CD4-positive, CD25-positive, alpha-beta regulatory T cell (primary cell): ENCODE measurements around the gene RARS1. TPM values are rescaled to one million over a fixed set of nuclear protein-coding genes. Genes with fewer than 3 reads are reported as not detected.

Source experiments
- ATAC-seq, 2 donors: fragments of 150-1000 bp; cut with Tn5 transposase; one replicate each; pipeline ENCODE4 v1.10.0; 2021; ENCODE audit warnings: low read depth in 2 of 2, moderate number of reproducible peaks in 2 of 2, moderate library complexity in 1 of 2
- DNase-seq, 3 donors: peaks; one replicate each; pipeline versions ENCODE4 v3.0.0 to v3.0.0-alpha.2; 2012 to 2022; ENCODE audit warnings: mixed read lengths in 1 of 3
- H3K27ac ChIP-seq: one replicate; pipeline ENCODE4 v1.7.0; 2013; ENCODE audit warnings: mild to moderate bottlenecking, low read length; ENCODE audit not compliant: insufficient read depth, poor library complexity, severe bottlenecking
- H3K27me3 ChIP-seq: one replicate; pipeline ENCODE4 v1.7.0; 2013; ENCODE audit warnings: low read length; ENCODE audit not compliant: control insufficient read depth, insufficient read depth
- H3K36me3 ChIP-seq: one replicate; pipeline ENCODE4 v1.7.0; 2013; ENCODE audit warnings: mild to moderate bottlenecking, low read length, moderate library complexity; ENCODE audit not compliant: control insufficient read depth, insufficient read depth
- H3K4me1 ChIP-seq: 2 replicates; pipeline ENCODE4 v1.7.0; 2013; ENCODE audit warnings: mild to moderate bottlenecking, low read length; ENCODE audit not compliant: insufficient read depth, control insufficient read depth, poor library complexity, severe bottlenecking
- H3K4me3 ChIP-seq: one replicate; pipeline ENCODE4 v1.7.0; 2013; ENCODE audit warnings: low read depth, mild to moderate bottlenecking, low read length, moderate library complexity
- H3K9me3 ChIP-seq, 2 experiments: 1 replicate in 1 of 2; 2 replicates in 1 of 2; pipeline ENCODE4 v1.7.0; 2013; ENCODE audit warnings: low read length in 2 of 2, mild to moderate bottlenecking in 1 of 2, moderate library complexity in 1 of 2; ENCODE audit not compliant: control insufficient read depth in 2 of 2
- H3K27ac Mint-ChIP-seq, 3 donors: one replicate each; pipeline ENCODE4 v1.8.0; 2020 to 2022; ENCODE audit warnings: mild to moderate bottlenecking in 3 of 3, mixed read lengths in 3 of 3, moderate library complexity in 2 of 3
- H3K27me3 Mint-ChIP-seq: one replicate; pipeline ENCODE4 v1.8.0; 2022; ENCODE audit warnings: mild to moderate bottlenecking, mixed read lengths
- H3K36me3 Mint-ChIP-seq: one replicate; pipeline ENCODE4 v1.8.0; 2020; ENCODE audit warnings: mixed read lengths
- H3K4me1 Mint-ChIP-seq, 4 donors: one replicate each; pipeline ENCODE4 v1.8.0; 2020 to 2022; ENCODE audit warnings: mixed read lengths in 4 of 4, mild to moderate bottlenecking in 1 of 4
- H3K4me3 Mint-ChIP-seq, 4 donors: one replicate each; pipeline ENCODE4 v1.8.0; 2020 to 2022; ENCODE audit warnings: mild to moderate bottlenecking in 4 of 4, mixed read lengths in 4 of 4, moderate library complexity in 3 of 4
- H3K9me3 Mint-ChIP-seq, 7 donors: one replicate each; pipeline ENCODE4 v1.8.0; 2020 to 2022; ENCODE audit warnings: mixed read lengths in 7 of 7, mild to moderate bottlenecking in 3 of 7, moderate library complexity in 2 of 7
- polyA plus RNA-seq, 4 donors: library from polyadenylated mRNA; unstranded; fragments of 300-500 nt; fragmentation: Illumina TruSeq; gene quantifications; one replicate each; pipeline ENCODE4 v1.2.3, GENCODE V29; 2021
- total RNA-seq: library from RNA; stranded (reverse); gene quantifications from one replicate; pipeline ENCODE4 v1.2.3, GENCODE V29; 2022

The RARS1 gene
- total and polyA plus RNA-seq, 5 donors from 2014 or later, result 16.1 to 46.9 (median 17.9) TPM

GRCh38 chr5:168481330-168481788, 4.9 kb upstream of the RARS1 start:
- Histone ChIP-seq H3K27me3 (no peaks in the 10 kb centered on the region), H3K4me3 (no peak overlapping the region), H3K9me3 (no peaks in the 10 kb centered on the region), H3K4me1 (peaks cover 5% of the 10 kb centered on the region), H3K27ac (no peak overlapping the region), H3K36me3 (no peaks in the 10 kb centered on the region)
- H3K27ac Mint-ChIP-seq, result no peak overlapping the region
- H3K9me3 Mint-ChIP-seq, result peaks cover 0 to 2% (median 0%) of the 10 kb centered on the region in 7 donors
- peak overlapping the region in 2 of 4 donors; percentile 56 to 57 for H3K4me3 Mint-ChIP-seq
- ATAC-seq, result no peak
- no peaks in the 10 kb centered on the region for H3K36me3 Mint-ChIP-seq
- H3K27me3 Mint-ChIP-seq, result peaks cover 27% of the 10 kb centered on the region
- no peak for DNase-seq
- H3K4me1 Mint-ChIP-seq, result peaks cover 13 to 33% (median 15%) of the 10 kb centered on the region in 4 donors

GRCh38 chr5:168482361-168482760, 3.9 kb upstream of the RARS1 start:
- Histone ChIP-seq H3K36me3 (no peaks in the 10 kb centered on the region), H3K4me3 (no peak overlapping the region), H3K4me1 (peaks cover 7% of the 10 kb centered on the region), H3K9me3 (no peaks in the 10 kb centered on the region), H3K27me3 (no peaks in the 10 kb centered on the region), H3K27ac (no peak overlapping the region)
- Mint-ChIP-seq H3K36me3 (no peaks in the 10 kb centered on the region), H3K27ac (no peak overlapping the region), H3K9me3 (peaks cover 0 to 2% (median 0%) of the 10 kb centered on the region in 7 donors), H3K27me3 (peaks cover 22% of the 10 kb centered on the region), H3K4me1 (peaks cover 14 to 44% (median 21%) of the 10 kb centered on the region in 4 donors), H3K4me3 (peak overlapping the region in 1 of 4 donors; percentile 57)
- no peak for ATAC-seq
- no peak for DNase-seq

GRCh38 chr5:168489059-168489458, 2.8 kb downstream of the RARS1 start:
- Mint-ChIP-seq H3K9me3 (no peaks in the 10 kb centered on the region), H3K4me3 (peak overlapping the region in 1 of 4 donors; percentile 66)
- no peak for DNase-seq

GRCh38 chr5:168494057-168494555, 7.8 kb downstream of the RARS1 start:
- Histone ChIP-seq H3K4me1 (no peaks in the 10 kb centered on the region), H3K36me3 (peaks cover 92% of the 10 kb centered on the region), H3K27ac (no peak overlapping the region), H3K27me3 (no peaks in the 10 kb centered on the region), H3K4me3 (no peak overlapping the region), H3K9me3 (no peaks in the 10 kb centered on the region)
- ATAC-seq, result no peak
- Mint-ChIP-seq H3K27ac (no peak overlapping the region), H3K4me1 (peaks cover 14 to 20% (median 17%) of the 10 kb centered on the region in 4 donors), H3K4me3 (no peak overlapping the region), H3K36me3 (peaks cover 62% of the 10 kb centered on the region), H3K9me3 (no peaks in the 10 kb centered on the region), H3K27me3 (no peaks in the 10 kb centered on the region)
- no peak for DNase-seq

More at GRCh38 chr5:168489059-168489458, 2.8 kb downstream of the RARS1 start:
- peaks cover 30 to 57% (median 42%) of the 10 kb centered on the region in 4 donors for H3K4me1 Mint-ChIP-seq
- H3K27me3 ChIP-seq, result no peaks in the 10 kb centered on the region
- peaks cover 57% of the 10 kb centered on the region for H3K36me3 ChIP-seq
- peaks cover 12% of the 10 kb centered on the region for H3K27me3 Mint-ChIP-seq
- H3K27ac ChIP-seq, result no peak overlapping the region
- H3K36me3 Mint-ChIP-seq, result peaks cover 45% of the 10 kb centered on the region
- ATAC-seq, result no peak
- H3K27ac Mint-ChIP-seq, result no peak overlapping the region
- H3K4me3 ChIP-seq, result no peak overlapping the region
- no peaks in the 10 kb centered on the region for H3K9me3 ChIP-seq
- peaks cover 13% of the 10 kb centered on the region for H3K4me1 ChIP-seq

- H3K27me3 Mint-ChIP-seq, result no peaks in the 10 kb centered on the region
- no peak for ATAC-seq
- H3K36me3 Mint-ChIP-seq, result peaks cover 29% of the 10 kb centered on the region
- H3K36me3 ChIP-seq, result peaks cover 72% of the 10 kb centered on the region
- no peaks in the 10 kb centered on the region for H3K9me3 ChIP-seq
- H3K4me3 Mint-ChIP-seq, result no peak overlapping the region
- no peaks in the 10 kb centered on the region for H3K9me3 Mint-ChIP-seq
- H3K4me1 ChIP-seq, result no peaks in the 10 kb centered on the region
- peaks cover 0 to 4% (median 0%) of the 10 kb centered on the region in 4 donors for H3K4me1 Mint-ChIP-seq
- H3K27me3 ChIP-seq, result no peaks in the 10 kb centered on the region
- DNase-seq, result no peak
- H3K27ac Mint-ChIP-seq, result peak overlapping the region in 1 of 3 donors; percentile 46
- no peak overlapping the region for H3K27ac ChIP-seq
- H3K4me3 ChIP-seq, result no peak overlapping the region
Measured at GRCh38 chr5:168502563-168503237, 16.4 kb downstream of the RARS1 start.

GRCh38 chr5:168513861-168514428, 27.7 kb downstream of the RARS1 start:
- no peaks in the 10 kb centered on the region for H3K27me3 Mint-ChIP-seq
- H3K36me3 Mint-ChIP-seq, result peaks cover 91% of the 10 kb centered on the region
- H3K4me1 Mint-ChIP-seq, result peaks cover 0 to 4% (median 1%) of the 10 kb centered on the region in 4 donors
- Histone ChIP-seq H3K27me3 (no peaks in the 10 kb centered on the region), H3K4me3 (no peak overlapping the region), H3K9me3 (peaks cover 6 to 9% of the 10 kb centered on the region in 2 experiments), H3K4me1 (no peaks in the 10 kb centered on the region), H3K36me3 (peaks cover 96% of the 10 kb centered on the region), H3K27ac (no peak overlapping the region)
- DNase-seq, result no peak
- no peak overlapping the region for H3K4me3 Mint-ChIP-seq
- H3K27ac Mint-ChIP-seq, result no peak overlapping the region
- H3K9me3 Mint-ChIP-seq, result peaks cover 0 to 17% (median 4%) of the 10 kb centered on the region in 7 donors
- no peak for ATAC-seq

- Histone ChIP-seq H3K4me3 (no peak overlapping the region), H3K27ac (no peak overlapping the region), H3K27me3 (peaks cover 13% of the 10 kb centered on the region), H3K9me3 (no peaks in the 10 kb centered on the region), H3K4me1 (no peaks in the 10 kb centered on the region), H3K36me3 (peaks cover 4% of the 10 kb centered on the region)
- H3K4me3 Mint-ChIP-seq, result no peak overlapping the region
- no peaks in the 10 kb centered on the region for H3K36me3 Mint-ChIP-seq
- DNase-seq (no peak), ATAC-seq (no peak)
- peaks cover 29% of the 10 kb centered on the region for H3K27me3 Mint-ChIP-seq
- H3K4me1 Mint-ChIP-seq, result peaks cover 0 to 19% (median 0%) of the 10 kb centered on the region in 4 donors
- H3K27ac Mint-ChIP-seq, result no peak overlapping the region
- peaks cover 0 to 2% (median 0%) of the 10 kb centered on the region in 7 donors for H3K9me3 Mint-ChIP-seq
Measured at GRCh38 chr5:168525856-168526255, 39.6 kb downstream of the RARS1 start.
